Astrocyte (in vitro differentiated cells and primary cell): ENCODE results near the gene ASMTL. TPM values are rescaled to one million over a fixed set of nuclear protein-coding genes. Genes with fewer than 3 reads are reported as not detected.

Experiments
- DNase-seq: peaks from one replicate; pipeline ENCODE4 v3.0.0-alpha.2; 2010; ENCODE audit warnings: low read depth
- FAIRE-seq: peaks from 2 replicates; lab custom pipeline; 2011; peaks lifted over from hg19 to GRCh38; lab: Jason Lieb, UNC
- H2AFZ ChIP-seq: 2 replicates; pipeline ENCODE4 v1.6.0; 2012; ENCODE audit warnings: low read depth, low read length, inconsistent platforms
- H3K27ac ChIP-seq: 2 replicates; pipeline ENCODE4 v1.5.1; 2011; ENCODE audit warnings: low read depth, low read length, inconsistent platforms
- H3K27me3 ChIP-seq: 2 replicates; pipeline ENCODE4 v1.6.0; 2011; ENCODE audit warnings: low read length, inconsistent platforms; ENCODE audit not compliant: insufficient read depth
- H3K36me3 ChIP-seq: 2 replicates; pipeline ENCODE4 v1.5.1; 2011; ENCODE audit warnings: low read length, inconsistent platforms; ENCODE audit not compliant: insufficient read depth
- H3K4me1 ChIP-seq: 2 replicates; pipeline ENCODE4 v1.5.1; 2011; ENCODE audit warnings: low read length, inconsistent platforms; ENCODE audit not compliant: insufficient read depth
- H3K4me2 ChIP-seq: 2 replicates; pipeline ENCODE4 v1.6.0; 2012; ENCODE audit warnings: low read length, inconsistent platforms
- H3K4me3 ChIP-seq: 2 replicates; pipeline ENCODE4 v1.5.1; 2011; ENCODE audit warnings: low read depth, mild to moderate bottlenecking, low read length, inconsistent platforms; ENCODE audit not compliant: insufficient read depth
- H3K79me2 ChIP-seq: 2 replicates; pipeline ENCODE4 v1.6.0; 2012; ENCODE audit warnings: mild to moderate bottlenecking, low read length, inconsistent platforms; ENCODE audit not compliant: insufficient read depth
- H3K9ac ChIP-seq: 2 replicates; pipeline ENCODE4 v1.6.0; 2012; ENCODE audit warnings: mild to moderate bottlenecking, low read length, inconsistent platforms
- H3K9me3 ChIP-seq: 2 replicates; pipeline ENCODE4 v1.5.1; 2012; ENCODE audit warnings: low read depth, mild to moderate bottlenecking, low read length, inconsistent platforms; ENCODE audit not compliant: insufficient read depth
- H4K20me1 ChIP-seq: 2 replicates; pipeline ENCODE4 v1.6.0; 2012; ENCODE audit warnings: low read length, inconsistent platforms; ENCODE audit not compliant: insufficient read depth
- H3K27ac Mint-ChIP-seq: one replicate; pipeline ENCODE4 v1.8.0; 2021; ENCODE audit warnings: mild to moderate bottlenecking, mixed read lengths; ENCODE audit not compliant: unreplicated experiment
- H3K27me3 Mint-ChIP-seq: one replicate; pipeline ENCODE4 v1.8.0; 2021; ENCODE audit warnings: low read depth, mixed read lengths; ENCODE audit not compliant: unreplicated experiment
- H3K36me3 Mint-ChIP-seq: one replicate; pipeline ENCODE4 v1.8.0; 2021; ENCODE audit warnings: low read depth, mixed read lengths; ENCODE audit not compliant: unreplicated experiment
- H3K4me1 Mint-ChIP-seq: one replicate; pipeline ENCODE4 v1.8.0; 2021; ENCODE audit warnings: low read depth, mixed read lengths; ENCODE audit not compliant: unreplicated experiment
- H3K4me3 Mint-ChIP-seq: one replicate; pipeline ENCODE4 v1.8.0; 2021; ENCODE audit warnings: mild to moderate bottlenecking, moderate library complexity, mixed read lengths; ENCODE audit not compliant: unreplicated experiment
- H3K9me3 Mint-ChIP-seq: one replicate; pipeline ENCODE4 v1.8.0; 2021; ENCODE audit warnings: mild to moderate bottlenecking, mixed read lengths; ENCODE audit not compliant: unreplicated experiment
- CTCF ChIP-seq: IDR thresholded peaks from 2 replicates; pipeline ENCODE4 v1.5.1; 2011; ENCODE audit warnings: low read depth, mild to moderate bottlenecking, inconsistent platforms, low read length, moderate library complexity; ENCODE audit not compliant: insufficient read depth
- EZH2 ChIP-seq: IDR thresholded peaks from 2 replicates; pipeline ENCODE4 v1.6.1; 2012; ENCODE audit warnings: mild to moderate bottlenecking, low read length, inconsistent platforms; ENCODE audit not compliant: insufficient read depth
- total RNA-seq: library from RNA; stranded (reverse); gene quantifications from 2 replicates; pipeline ENCODE4 v1.2.1, GENCODE V29; 2021

Gene ASMTL
- total RNA-seq, 1 donor from 2014 or later = 22.1 TPM

GRCh38 chrX:1393871-1394615, 58.7 kb downstream of the ASMTL start:
- DNase-seq = no peak
- peak overlapping the region; percentile 100 for H3K9ac ChIP-seq
- no peaks in the 10 kb centered on the region for H3K9me3 ChIP-seq
- no peak overlapping the region for H2AFZ ChIP-seq
- peak overlapping the region; percentile 61 for H3K4me3 ChIP-seq
- H3K4me2 ChIP-seq = peak overlapping the region; percentile 93
- H3K27me3 Mint-ChIP-seq = no peaks in the 10 kb centered on the region
- H3K4me1 Mint-ChIP-seq = peaks cover 6% of the 10 kb centered on the region
- peaks cover 11% of the 10 kb centered on the region for H3K36me3 Mint-ChIP-seq
- H3K27ac Mint-ChIP-seq = peak overlapping the region; percentile 75
- peak overlapping the region; percentile 84 for H3K4me3 Mint-ChIP-seq
- TF ChIP-seq EZH2 (no peak), CTCF (no peak)
- H3K4me1 ChIP-seq = peaks cover 13% of the 10 kb centered on the region
- no peak for FAIRE-seq
- H3K27me3 ChIP-seq = no peaks in the 10 kb centered on the region
- H3K79me2 ChIP-seq = peaks cover 66% of the 10 kb centered on the region
- peaks cover 14% of the 10 kb centered on the region for H3K36me3 ChIP-seq
- peaks cover 48% of the 10 kb centered on the region for H4K20me1 ChIP-seq
- H3K9me3 Mint-ChIP-seq = no peaks in the 10 kb centered on the region
- H3K27ac ChIP-seq = no peak overlapping the region

GRCh38 chrX:1392376-1393068, 60.2 kb downstream of the ASMTL start:
- peaks cover 27% of the 10 kb centered on the region for H3K36me3 ChIP-seq
- no peak for TF ChIP-seq CTCF
- TF ChIP-seq EZH2 = no peak
- H3K9ac ChIP-seq = peak overlapping the region; percentile 100
- H2AFZ ChIP-seq = peak overlapping the region; percentile 60
- peaks cover 63% of the 10 kb centered on the region for H4K20me1 ChIP-seq
- FAIRE-seq (no peak), DNase-seq (peak; percentile 51)
- H3K79me2 ChIP-seq = peaks cover 81% of the 10 kb centered on the region
- no peaks in the 10 kb centered on the region for H3K27me3 ChIP-seq
- peak overlapping the region; percentile 93 for H3K4me2 ChIP-seq
- Mint-ChIP-seq H3K4me3 (peak overlapping the region; percentile 95), H3K27me3 (no peaks in the 10 kb centered on the region), H3K9me3 (no peaks in the 10 kb centered on the region), H3K36me3 (peaks cover 26% of the 10 kb centered on the region), H3K4me1 (peaks cover 19% of the 10 kb centered on the region), H3K27ac (peak overlapping the region; percentile 47)
- no peaks in the 10 kb centered on the region for H3K9me3 ChIP-seq
- peak overlapping the region; percentile 82 for H3K27ac ChIP-seq
- H3K4me3 ChIP-seq = peak overlapping the region; percentile 98
- H3K4me1 ChIP-seq = peaks cover 13% of the 10 kb centered on the region
